ENCODE data around the gene COL8A2.

DNA sequence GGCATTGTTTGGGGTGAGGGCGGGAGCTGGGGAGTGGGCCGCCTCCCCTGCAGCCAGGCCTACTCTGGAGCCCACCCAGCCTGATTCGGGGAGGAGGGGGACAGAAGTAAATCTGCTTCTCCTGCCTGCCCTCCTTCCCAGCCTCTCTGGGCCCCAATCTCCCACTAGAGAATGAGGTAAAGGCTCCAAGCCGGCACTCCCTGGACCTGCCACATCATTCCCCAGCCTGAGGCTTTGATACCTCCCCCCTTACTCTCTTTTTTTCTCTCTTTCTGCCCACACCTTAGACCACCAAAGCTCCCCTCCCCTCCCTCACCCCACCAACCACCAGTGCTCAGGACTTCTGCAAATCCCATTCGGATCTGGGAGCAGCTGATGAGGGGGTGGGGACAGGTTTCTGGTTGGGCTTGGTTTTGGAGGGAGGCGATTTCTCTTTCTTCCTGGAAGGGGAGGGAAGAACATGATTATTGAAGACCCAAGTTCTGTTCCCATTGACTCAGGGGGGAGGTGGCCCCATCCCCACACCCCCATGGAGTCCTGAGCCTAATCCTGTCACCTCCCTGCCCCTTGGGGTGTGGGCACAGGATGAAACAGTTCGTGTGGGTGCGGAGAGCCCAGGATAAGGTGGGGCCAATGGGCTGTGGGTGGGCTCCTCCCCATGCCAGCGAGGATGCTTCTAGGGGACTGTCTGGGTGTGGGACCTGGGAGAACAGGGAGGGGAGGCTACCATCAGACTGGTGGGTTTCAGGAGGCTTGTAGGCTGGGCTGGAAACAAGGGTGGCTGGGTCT is 32.3 kb upstream of the COL8A2 start:
- TF ChIP-seq EZH2phosphoT487 (IDR thresholded peaks at IDR 0.05; ENCODE audit: insufficient read depth, low read depth) (no peak), EZH2 (IDR thresholded peaks at IDR 0.05; ENCODE audit: insufficient read depth, poor library complexity, severe bottlenecking) (no peak)
